SHP77 (cell line): ENCODE results near the gene IFT122.

Experiments
- DNase-seq, 2 experiments: peaks; one replicate each; lab custom pipeline; 2025; lab: John Stamatoyannopoulos, UW

Gene IFT122

GRCh38 chr3:129435367-129435766 lies 4.7 kb upstream of the IFT122 start:
- DNase-seq = no peak

GRCh38 chr3:129439226-129439816 lies 703 bp upstream of the IFT122 start:
- no peak for DNase-seq

GRCh38 chr3:129440618-129441190 lies 680 bp downstream of the IFT122 start:
- DNase-seq = no peak

GRCh38 chr3:129441215-129441614 lies 1.2 kb downstream of the IFT122 start:
- DNase-seq = no peak

- no peak for DNase-seq
These were observed 1.8 kb downstream of the IFT122 start for GRCh38 chr3:129441782-129442181.

- no peak for DNase-seq
These were observed 2.5 kb downstream of the IFT122 start for GRCh38 chr3:129442486-129442885.

- DNase-seq = no peak
These were observed 2.9 kb downstream of the IFT122 start for GRCh38 chr3:129442947-129443346.

- no peak for DNase-seq
These were observed 5.4 kb downstream of the IFT122 start for GRCh38 chr3:129445471-129445870.

GRCh38 chr3:129446926-129447325 lies 6.9 kb downstream of the IFT122 start:
- DNase-seq = no peak

- no peak for DNase-seq
These were observed 8.3 kb downstream of the IFT122 start for GRCh38 chr3:129448186-129448895.

GRCh38 chr3:129449279-129450115 lies 9.5 kb downstream of the IFT122 start:
- DNase-seq = no peak

GRCh38 chr3:129453732-129454131 lies 13.7 kb downstream of the IFT122 start:
- DNase-seq = no peak

GRCh38 chr3:129460155-129460554 lies 20.1 kb downstream of the IFT122 start:
- no peak for DNase-seq

GRCh38 chr3:129460572-129460971 lies 20.5 kb downstream of the IFT122 start:
- no peak for DNase-seq

- no peak for DNase-seq
These were observed 21.0 kb downstream of the IFT122 start for GRCh38 chr3:129461022-129461421.

- no peak for DNase-seq
These were observed 21.6 kb downstream of the IFT122 start for GRCh38 chr3:129461461-129462146.

GRCh38 chr3:129462361-129462968 lies 22.4 kb downstream of the IFT122 start:
- DNase-seq = no peak

- DNase-seq = no peak
These were observed 23.1 kb downstream of the IFT122 start for GRCh38 chr3:129463094-129463493.

GRCh38 chr3:129463716-129464115 lies 23.7 kb downstream of the IFT122 start:
- no peak for DNase-seq

- DNase-seq = no peak
These were observed 27.9 kb downstream of the IFT122 start for GRCh38 chr3:129467932-129468331.

GRCh38 chr3:129469026-129469425 lies 29.0 kb downstream of the IFT122 start:
- DNase-seq = no peak

GRCh38 chr3:129470861-129471260 lies 30.8 kb downstream of the IFT122 start:
- no peak for DNase-seq
